ENCODE data around the gene TMEM167B. TPM values are rescaled to one million over a fixed set of nuclear protein-coding genes. Genes with fewer than 3 reads are reported as not detected.

Gene TMEM167B
- total RNA-seq, 1 donor from 2014 or later: 27.1 TPM

Other genes with a start within 250 kb of the TMEM167B start
- gene AKNAD1, start 233.7 kb upstream of the TMEM167B start, total RNA-seq: not detected in 2 replicates
- gene GPSM2, start 213.8 kb upstream of the TMEM167B start, total RNA-seq: 12.4 and 14.8 TPM in 2 replicates
- gene CLCC1, start 127.3 kb upstream of the TMEM167B start, total RNA-seq: 33.2 and 35.2 TPM in 2 replicates
- 12.1 and 12.2 TPM in 2 replicates for gene WDR47, start 48.7 kb upstream of the TMEM167B start, total RNA-seq
- gene TAF13, start 14.8 kb upstream of the TMEM167B start, total RNA-seq: 22.0 and 24.1 TPM in 2 replicates
- 10.6 and 14.6 TPM in 2 replicates for gene ELAPOR1, start 23.4 kb downstream of the TMEM167B start, total RNA-seq
- gene SARS1, start 123.2 kb downstream of the TMEM167B start, total RNA-seq: 135 TPM in 2 replicates
- 33.7 and 38.7 TPM in 2 replicates for gene CELSR2, start 158.8 kb downstream of the TMEM167B start, total RNA-seq
- gene PSRC1, start 192.4 kb downstream of the TMEM167B start, total RNA-seq: 26.1 and 29.4 TPM in 2 replicates
- 0.29 TPM in 1 of 2 replicates, not detected in the other for gene MYBPHL, start 216.2 kb downstream of the TMEM167B start, total RNA-seq

All from progenitor cell of endocrine pancreas (in vitro differentiated cells).